ENCODE measurements around the gene MAP3K8.

MAP3K8 gene

DNA sequence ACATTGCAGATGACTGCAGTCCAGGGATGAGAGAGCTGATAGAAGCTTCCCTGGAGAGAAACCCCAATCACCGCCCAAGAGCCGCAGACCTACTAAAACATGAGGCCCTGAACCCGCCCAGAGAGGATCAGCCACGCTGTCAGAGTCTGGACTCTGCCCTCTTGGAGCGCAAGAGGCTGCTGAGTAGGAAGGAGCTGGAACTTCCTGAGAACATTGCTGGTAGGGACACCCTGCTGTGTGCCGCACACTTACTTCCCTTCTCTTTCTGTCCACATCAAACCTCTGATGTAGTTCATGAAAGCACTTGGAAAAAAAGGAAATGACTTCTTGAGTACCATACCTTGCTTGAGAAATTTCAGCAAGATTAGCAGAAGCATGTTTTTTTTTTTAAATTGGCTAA is 25.3 kb downstream of the MAP3K8 start:
- TF ChIP-seq REST (IDR thresholded peaks at IDR 0.05; ENCODE audit: insufficient read depth in 1 of 2, low read depth in 2 of 2, low read length in 2 of 2) (no peak), SIN3A (IDR thresholded peaks at IDR 0.05; ENCODE audit: borderline replicate concordance, insufficient read depth, low read length) (no peak), TAF1 (IDR thresholded peaks at IDR 0.05; ENCODE audit: borderline replicate concordance, insufficient read depth, low read length) (no peak), FOXP2 (optimal IDR thresholded peaks at IDR 0.05; ENCODE audit: borderline replicate concordance, extremely low read depth, extremely low read length, insufficient read depth) (no peak), POLR2AphosphoS5 (IDR thresholded peaks at IDR 0.05; ENCODE audit: low read depth, low read length) (no peak)

GRCh38 chr10:30460121-30460520 is 26.1 kb downstream of the MAP3K8 start:
- no peak for TF ChIP-seq SIN3A (IDR thresholded peaks at IDR 0.05; ENCODE audit: borderline replicate concordance, insufficient read depth, low read length)
- no peak for TF ChIP-seq REST (IDR thresholded peaks at IDR 0.05; ENCODE audit: insufficient read depth in 1 of 2, low read depth in 2 of 2, low read length in 2 of 2)
- no peak for TF ChIP-seq POLR2AphosphoS5 (IDR thresholded peaks at IDR 0.05; ENCODE audit: low read depth, low read length)

DNA sequence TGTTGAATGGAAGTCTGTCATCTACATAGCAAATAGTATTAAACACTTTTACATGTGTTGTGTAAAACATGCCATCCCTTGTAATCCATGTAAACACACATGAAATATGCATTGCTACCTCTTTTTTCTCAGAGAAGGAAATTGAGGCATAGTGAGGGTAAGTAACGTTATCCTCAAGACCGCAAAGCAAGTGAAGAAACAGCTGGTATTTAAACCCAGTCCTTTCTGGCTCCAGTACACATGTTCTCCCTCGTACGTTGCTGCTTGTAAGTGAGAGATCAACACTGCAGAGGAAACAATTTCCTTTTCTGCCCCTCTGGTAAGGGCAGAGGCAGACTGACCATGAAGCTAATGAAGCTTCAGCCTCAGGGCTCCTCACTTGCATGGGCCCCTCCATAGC is 28.5 kb downstream of the MAP3K8 start:
- TF ChIP-seq FOXP2 (optimal IDR thresholded peaks at IDR 0.05; ENCODE audit: borderline replicate concordance, extremely low read depth, extremely low read length, insufficient read depth): no peak
- TF ChIP-seq SIN3A (IDR thresholded peaks at IDR 0.05; ENCODE audit: borderline replicate concordance, insufficient read depth, low read length): no peak
- no peak for TF ChIP-seq TAF1 (IDR thresholded peaks at IDR 0.05; ENCODE audit: borderline replicate concordance, insufficient read depth, low read length)
- no peak for TF ChIP-seq REST (IDR thresholded peaks at IDR 0.05; ENCODE audit: insufficient read depth in 1 of 2, low read depth in 2 of 2, low read length in 2 of 2)
- TF ChIP-seq POLR2AphosphoS5 (IDR thresholded peaks at IDR 0.05; ENCODE audit: low read depth, low read length): no peak

DNA sequence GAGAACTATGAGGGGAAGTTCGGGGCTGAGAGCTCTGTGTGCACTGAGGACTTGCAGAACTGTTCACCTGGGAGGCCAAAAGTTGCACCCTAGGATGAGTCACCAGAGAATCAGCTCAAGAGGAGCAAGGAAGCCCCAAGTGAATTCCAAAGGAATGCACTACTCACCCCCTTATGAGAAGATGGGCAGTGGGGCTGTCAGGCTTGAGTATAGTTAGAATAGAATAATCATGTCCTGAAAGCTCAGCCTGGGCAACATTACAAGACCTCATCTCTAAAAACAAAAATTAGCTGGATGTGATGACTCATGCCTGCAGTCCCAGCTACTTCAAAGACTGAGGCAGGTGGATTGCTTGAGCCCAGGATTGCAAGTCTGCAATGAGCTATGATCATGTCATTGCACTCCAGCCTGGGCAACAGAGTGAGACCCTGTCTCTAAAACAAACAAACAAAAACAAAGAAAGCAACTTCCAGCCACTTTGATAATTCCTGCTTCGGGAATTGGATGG is 30.0 kb downstream of the MAP3K8 start:
- TF ChIP-seq FOXP2 (optimal IDR thresholded peaks at IDR 0.05; ENCODE audit: borderline replicate concordance, extremely low read depth, extremely low read length, insufficient read depth) (no peak), POLR2AphosphoS5 (IDR thresholded peaks at IDR 0.05; ENCODE audit: low read depth, low read length) (no peak), REST (IDR thresholded peaks at IDR 0.05; ENCODE audit: insufficient read depth in 1 of 2, low read depth in 2 of 2, low read length in 2 of 2) (no peak), TAF1 (IDR thresholded peaks at IDR 0.05; ENCODE audit: borderline replicate concordance, insufficient read depth, low read length) (no peak), SIN3A (IDR thresholded peaks at IDR 0.05; ENCODE audit: borderline replicate concordance, insufficient read depth, low read length) (no peak)

GRCh38 chr10:30464675-30465074 is 30.7 kb downstream of the MAP3K8 start:
- TF ChIP-seq POLR2AphosphoS5 (IDR thresholded peaks at IDR 0.05; ENCODE audit: low read depth, low read length) (no peak), SIN3A (IDR thresholded peaks at IDR 0.05; ENCODE audit: borderline replicate concordance, insufficient read depth, low read length) (no peak), FOXP2 (optimal IDR thresholded peaks at IDR 0.05; ENCODE audit: borderline replicate concordance, extremely low read depth, extremely low read length, insufficient read depth) (no peak), REST (IDR thresholded peaks at IDR 0.05; ENCODE audit: insufficient read depth in 1 of 2, low read depth in 2 of 2, low read length in 2 of 2) (no peak), TAF1 (IDR thresholded peaks at IDR 0.05; ENCODE audit: borderline replicate concordance, insufficient read depth, low read length) (no peak)
